Frontal cortex (tissue), 4 donors: ENCODE data around the gene TBC1D22A. TPM values are rescaled to one million over a fixed set of nuclear protein-coding genes. Genes with fewer than 3 reads are reported as not detected.

ENCODE experiments used
- DNase-seq, 2 donors: peaks; one replicate each; pipeline ENCODE4 v3.0.0; 2012; ENCODE audit warnings: low spot score in 2 of 2
- FAIRE-seq: peaks from 2 replicates; lab custom pipeline; 2012; peaks lifted over from hg19 to GRCh38; lab: Jason Lieb, UNC
- total RNA-seq: library from RNA; depleted of rRNA; stranded (reverse); fragments of >200 nt; gene quantifications from one replicate; pipeline ENCODE4 v1.2.3, GENCODE V29; 2014
- donor health status: control.
- donor health status: control.
- donor health status: control.

Gene TBC1D22A
- total RNA-seq, 1 donor from 2014 or later = 5.3 TPM

- no peak for FAIRE-seq
- DNase-seq = no peak
Observed at GRCh38 chr22:46865052-46865434, 102.6 kb downstream of the TBC1D22A start.

- no peak for FAIRE-seq
- DNase-seq = no peak
Observed at GRCh38 chr22:46865642-46866041, 103.2 kb downstream of the TBC1D22A start.

GRCh38 chr22:46866591-46866990 lies 104.1 kb downstream of the TBC1D22A start:
- no peak for DNase-seq
- FAIRE-seq = no peak

GRCh38 chr22:46867106-46867505 lies 104.7 kb downstream of the TBC1D22A start:
- DNase-seq = no peak
- FAIRE-seq = no peak

- no peak for FAIRE-seq
Observed at GRCh38 chr22:46869329-46869728, 106.9 kb downstream of the TBC1D22A start.

GRCh38 chr22:46869831-46870441 lies 107.5 kb downstream of the TBC1D22A start:
- DNase-seq (no peak), FAIRE-seq (no peak)

More at GRCh38 chr22:46869329-46869728, 106.9 kb downstream of the TBC1D22A start:
- DNase-seq = no peak

- no peak for FAIRE-seq
- no peak for DNase-seq
Observed at GRCh38 chr22:46871826-46872225, 109.4 kb downstream of the TBC1D22A start.

GRCh38 chr22:46875089-46875488 lies 112.6 kb downstream of the TBC1D22A start:
- FAIRE-seq (no peak), DNase-seq (no peak)

GRCh38 chr22:46876357-46876934 lies 114.0 kb downstream of the TBC1D22A start:
- no peak for FAIRE-seq
- DNase-seq = no peak

- FAIRE-seq = no peak
Observed at GRCh38 chr22:46878191-46878948, 115.9 kb downstream of the TBC1D22A start.

GRCh38 chr22:46879083-46879482 lies 116.6 kb downstream of the TBC1D22A start:
- no peak for DNase-seq
- FAIRE-seq = no peak

More at GRCh38 chr22:46878191-46878948, 115.9 kb downstream of the TBC1D22A start:
- no peak for DNase-seq

- DNase-seq (no peak), FAIRE-seq (no peak)
Observed at GRCh38 chr22:46881373-46882118, 119.1 kb downstream of the TBC1D22A start.

GRCh38 chr22:46883092-46883910 lies 120.9 kb downstream of the TBC1D22A start:
- DNase-seq = no peak
- no peak for FAIRE-seq

- DNase-seq = no peak
- no peak for FAIRE-seq
Observed at GRCh38 chr22:46884365-46884764, 121.9 kb downstream of the TBC1D22A start.

GRCh38 chr22:46887978-46888377 lies 125.5 kb downstream of the TBC1D22A start:
- no peak for DNase-seq
- no peak for FAIRE-seq

GRCh38 chr22:46890819-46891218 lies 128.4 kb downstream of the TBC1D22A start:
- no peak for FAIRE-seq
- no peak for DNase-seq

GRCh38 chr22:46891382-46891951 lies 129.0 kb downstream of the TBC1D22A start:
- DNase-seq (no peak), FAIRE-seq (no peak)

GRCh38 chr22:46892866-46893265 lies 130.4 kb downstream of the TBC1D22A start:
- no peak for FAIRE-seq
- DNase-seq = no peak

- no peak for DNase-seq
- FAIRE-seq = no peak
Observed at GRCh38 chr22:46893281-46894020, 131.0 kb downstream of the TBC1D22A start.
